C4-2B (cell line): Measurements from ENCODE around the gene SLC35A2.

ENCODE experiments used
- ZFX ChIP-seq: fragments of 450-650 bp; IDR thresholded peaks from 2 replicates; pipeline ENCODE4 v1.6.1; 2017
- TF ChIP-seq, protein P1 (sequence below): fragments of 450-650 bp; conservative IDR thresholded peaks from 2 replicates; pipeline ENCODE4 v1.5.1; 2017; ENCODE audit warnings: mild to moderate bottlenecking

DNA sequence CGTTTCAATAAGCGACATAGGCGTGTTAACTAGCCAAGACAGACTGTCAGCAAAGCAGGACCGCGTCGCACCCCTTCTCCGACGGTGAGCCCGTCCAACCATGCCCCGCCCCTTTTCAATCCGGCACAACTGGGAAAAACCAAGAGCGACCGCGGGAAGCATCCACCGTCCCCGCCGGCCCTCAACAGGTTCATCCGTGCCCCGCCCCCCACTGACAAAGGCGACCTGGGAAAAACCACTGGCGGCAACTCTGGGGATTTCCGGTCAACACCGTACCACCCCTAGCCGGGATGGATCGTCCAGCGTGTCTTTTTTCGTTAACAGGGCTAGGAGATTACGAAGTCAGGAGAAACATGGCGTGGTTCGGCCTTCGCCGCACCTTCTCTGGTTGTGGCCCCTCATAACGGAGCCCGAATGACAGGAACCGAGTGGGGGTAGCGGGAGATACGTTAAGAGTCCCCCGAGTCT is 14.3 kb downstream of the SLC35A2 start:
- TF ChIP-seq, protein P1, sequence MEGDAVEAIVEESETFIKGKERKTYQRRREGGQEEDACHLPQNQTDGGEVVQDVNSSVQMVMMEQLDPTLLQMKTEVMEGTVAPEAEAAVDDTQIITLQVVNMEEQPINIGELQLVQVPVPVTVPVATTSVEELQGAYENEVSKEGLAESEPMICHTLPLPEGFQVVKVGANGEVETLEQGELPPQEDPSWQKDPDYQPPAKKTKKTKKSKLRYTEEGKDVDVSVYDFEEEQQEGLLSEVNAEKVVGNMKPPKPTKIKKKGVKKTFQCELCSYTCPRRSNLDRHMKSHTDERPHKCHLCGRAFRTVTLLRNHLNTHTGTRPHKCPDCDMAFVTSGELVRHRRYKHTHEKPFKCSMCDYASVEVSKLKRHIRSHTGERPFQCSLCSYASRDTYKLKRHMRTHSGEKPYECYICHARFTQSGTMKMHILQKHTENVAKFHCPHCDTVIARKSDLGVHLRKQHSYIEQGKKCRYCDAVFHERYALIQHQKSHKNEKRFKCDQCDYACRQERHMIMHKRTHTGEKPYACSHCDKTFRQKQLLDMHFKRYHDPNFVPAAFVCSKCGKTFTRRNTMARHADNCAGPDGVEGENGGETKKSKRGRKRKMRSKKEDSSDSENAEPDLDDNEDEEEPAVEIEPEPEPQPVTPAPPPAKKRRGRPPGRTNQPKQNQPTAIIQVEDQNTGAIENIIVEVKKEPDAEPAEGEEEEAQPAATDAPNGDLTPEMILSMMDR = no peak
- no peak for TF ChIP-seq ZFX
